Measurements from ENCODE around the gene HSPB1. TPM values are rescaled to one million over a fixed set of nuclear protein-coding genes. Genes with fewer than 3 reads are reported as not detected.

The HSPB1 gene
- total and polyA plus RNA-seq, 2 donors (not counting 1 experiment from before 2014, with no cell fraction given) = 34.0 to 343 TPM

DNA sequence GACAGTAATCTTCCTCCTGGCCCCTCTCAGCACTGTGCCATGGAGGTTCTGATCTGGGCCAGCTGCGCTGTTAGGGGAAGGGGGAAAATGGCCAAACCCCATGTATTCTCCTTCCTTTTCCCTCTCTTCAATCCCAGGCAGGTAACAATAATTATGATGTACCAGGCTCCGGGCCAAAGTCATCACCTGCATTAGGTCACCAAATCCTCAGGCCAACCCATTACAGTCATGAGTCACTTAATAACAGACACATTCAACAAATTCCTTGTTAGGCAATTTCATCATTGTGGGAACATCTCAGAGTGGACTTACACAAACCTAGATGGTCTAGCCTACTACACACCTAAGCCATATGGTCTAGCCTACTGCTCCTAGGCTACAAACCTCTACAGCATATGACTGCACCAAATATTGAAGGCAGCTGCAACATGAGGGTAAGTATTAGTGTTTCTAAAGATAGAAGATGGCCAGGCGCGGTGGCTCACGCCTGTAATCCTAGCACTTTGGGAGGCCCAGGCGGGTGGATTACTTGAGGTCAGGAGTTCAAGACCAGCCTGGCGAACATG lies 2.2 kb upstream of the HSPB1 start:
- DNase-seq (no peak), ATAC-seq (ENCODE audit: low read depth) (no peak)
- H3K4me2 ChIP-seq (replicated peaks; ENCODE audit: low read depth, low read length, poor library complexity, severe bottlenecking) = no peak overlapping the region
- no peak overlapping the region for H3K27ac ChIP-seq (ENCODE audit: low read length in 2 of 2)
- H2AFZ ChIP-seq (ENCODE audit: insufficient read depth, low read depth, low read length, poor library complexity, severe bottlenecking) = no peak overlapping the region
- no peak overlapping the region for H3K9ac ChIP-seq (ENCODE audit: low read length)
- no peak overlapping the region for H3K4me3 Mint-ChIP-seq
- peaks cover 0 to 6% (median 0%) of the 10 kb centered on the region in 3 donors for H3K9me3 ChIP-seq (ENCODE audit: control extremely low read depth in 1 of 3, control insufficient read depth in 2 of 3, insufficient read depth in 1 of 3, low read length in 2 of 3)
- peaks cover 15% of the 10 kb centered on the region for H3K4me1 Mint-ChIP-seq
- WGBS (ENCODE audit: insufficient coverage) = 90% methylated on average over 2 of the region's 7 CpGs
- H3K27me3 Mint-ChIP-seq = no peaks in the 10 kb centered on the region
- no peak overlapping the region for H3K4me3 ChIP-seq (ENCODE audit: control extremely low read depth in 1 of 5, extremely low read depth in 1 of 5, insufficient read depth in 1 of 5, low read depth in 2 of 5, low read length in 4 of 5)
- H3K27me3 ChIP-seq (replicated peaks in 1 of 4; ENCODE audit: control extremely low read depth in 1 of 4, control insufficient read depth in 3 of 4, insufficient read depth in 4 of 4, low read length in 3 of 4) = no peaks in the 10 kb centered on the region
- intact Hi-C loops (cut with micrococcal nuclease) = no loop called here
- CTCF ChIA-PET = interaction anchor here (1.3 kb wide), 1 partner anchor 14 kb away, joined by 3 read pairs; no protein-coding TSS in a partner anchor
- peak overlapping the region; percentile 62 for H3K27ac Mint-ChIP-seq
- no peaks in the 10 kb centered on the region for H3K9me3 Mint-ChIP-seq (ENCODE audit: insufficient read depth)
- H3K4me1 ChIP-seq (ENCODE audit: control insufficient read depth in 2 of 2, insufficient read depth in 2 of 2, low read length in 2 of 2) = peaks cover 10 to 21% of the 10 kb centered on the region in 2 donors
- no peaks in the 10 kb centered on the region for H4K20me1 ChIP-seq (ENCODE audit: control insufficient read depth, insufficient read depth, low read length, poor library complexity, severe bottlenecking)
- no peaks in the 10 kb centered on the region for H3K79me2 ChIP-seq (ENCODE audit: control insufficient read depth, insufficient read depth, low read length)
- POLR2A ChIA-PET = no interaction called here
- no peak for TF ChIP-seq EZH2 (IDR thresholded peaks at IDR 0.05; ENCODE audit: borderline replicate concordance, insufficient read depth, low read depth, low read length, poor library complexity, severe bottlenecking)
- TF ChIP-seq, protein P1, sequence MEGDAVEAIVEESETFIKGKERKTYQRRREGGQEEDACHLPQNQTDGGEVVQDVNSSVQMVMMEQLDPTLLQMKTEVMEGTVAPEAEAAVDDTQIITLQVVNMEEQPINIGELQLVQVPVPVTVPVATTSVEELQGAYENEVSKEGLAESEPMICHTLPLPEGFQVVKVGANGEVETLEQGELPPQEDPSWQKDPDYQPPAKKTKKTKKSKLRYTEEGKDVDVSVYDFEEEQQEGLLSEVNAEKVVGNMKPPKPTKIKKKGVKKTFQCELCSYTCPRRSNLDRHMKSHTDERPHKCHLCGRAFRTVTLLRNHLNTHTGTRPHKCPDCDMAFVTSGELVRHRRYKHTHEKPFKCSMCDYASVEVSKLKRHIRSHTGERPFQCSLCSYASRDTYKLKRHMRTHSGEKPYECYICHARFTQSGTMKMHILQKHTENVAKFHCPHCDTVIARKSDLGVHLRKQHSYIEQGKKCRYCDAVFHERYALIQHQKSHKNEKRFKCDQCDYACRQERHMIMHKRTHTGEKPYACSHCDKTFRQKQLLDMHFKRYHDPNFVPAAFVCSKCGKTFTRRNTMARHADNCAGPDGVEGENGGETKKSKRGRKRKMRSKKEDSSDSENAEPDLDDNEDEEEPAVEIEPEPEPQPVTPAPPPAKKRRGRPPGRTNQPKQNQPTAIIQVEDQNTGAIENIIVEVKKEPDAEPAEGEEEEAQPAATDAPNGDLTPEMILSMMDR (IDR thresholded peaks at IDR 0.05) = no peak
- no peaks in the 10 kb centered on the region for H3K36me3 ChIP-seq (replicated peaks in 1 of 2; ENCODE audit: control extremely low read depth in 1 of 2, control insufficient read depth in 1 of 2, extremely low read depth in 1 of 2, insufficient read depth in 2 of 2, low read length in 1 of 2)

DNA sequence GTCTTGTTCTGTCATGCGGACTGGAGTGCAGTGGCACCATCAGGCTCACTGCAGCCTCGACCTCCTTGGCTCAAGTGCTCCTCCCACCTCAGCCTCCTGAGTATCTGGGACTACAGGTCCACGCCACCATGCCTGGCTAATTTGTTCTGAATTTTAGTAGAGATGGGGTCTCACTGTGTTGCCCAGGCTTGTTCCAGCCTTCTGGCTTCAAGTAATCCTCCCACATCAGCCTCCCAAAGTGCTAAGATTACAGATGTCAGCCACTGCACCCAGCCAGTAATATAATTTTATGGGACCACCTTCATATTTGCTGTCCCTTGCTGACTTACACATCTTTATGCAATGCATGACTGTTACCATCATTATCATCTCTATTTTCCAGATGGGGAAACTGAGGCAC lies 1.5 kb upstream of the HSPB1 start:
- peaks cover 15% of the 10 kb centered on the region for H3K4me1 Mint-ChIP-seq
- H3K4me1 ChIP-seq (ENCODE audit: control insufficient read depth in 2 of 2, insufficient read depth in 2 of 2, low read length in 2 of 2) = peaks cover 10 to 21% of the 10 kb centered on the region in 2 donors
- ATAC-seq (ENCODE audit: low read depth) (no peak), DNase-seq (no peak)
- H3K9ac ChIP-seq (ENCODE audit: low read length) = no peak overlapping the region
- H4K20me1 ChIP-seq (ENCODE audit: control insufficient read depth, insufficient read depth, low read length, poor library complexity, severe bottlenecking) = no peaks in the 10 kb centered on the region
- no peak for TF ChIP-seq EZH2 (IDR thresholded peaks at IDR 0.05; ENCODE audit: borderline replicate concordance, insufficient read depth, low read depth, low read length, poor library complexity, severe bottlenecking)
- TF ChIP-seq, protein P1 (IDR thresholded peaks at IDR 0.05) = no peak
- no peak overlapping the region for H3K4me2 ChIP-seq (replicated peaks; ENCODE audit: low read depth, low read length, poor library complexity, severe bottlenecking)
- H3K4me3 ChIP-seq (ENCODE audit: control extremely low read depth in 1 of 5, extremely low read depth in 1 of 5, insufficient read depth in 1 of 5, low read depth in 2 of 5, low read length in 4 of 5) = no peak overlapping the region
- CTCF ChIA-PET = interaction anchor here (5.5 kb wide), 1 partner anchor 10 kb away, joined by 31 read pairs; no protein-coding TSS in a partner anchor
- intact Hi-C loops (cut with micrococcal nuclease) = no loop called here
- H3K4me3 Mint-ChIP-seq = peak overlapping the region; percentile 42
- no peak overlapping the region for H2AFZ ChIP-seq (ENCODE audit: insufficient read depth, low read depth, low read length, poor library complexity, severe bottlenecking)
- H3K27ac Mint-ChIP-seq = no peak overlapping the region
- POLR2A ChIA-PET = no interaction called here
- no peaks in the 10 kb centered on the region for H3K79me2 ChIP-seq (ENCODE audit: control insufficient read depth, insufficient read depth, low read length)
- no peaks in the 10 kb centered on the region for H3K36me3 ChIP-seq (replicated peaks in 1 of 2; ENCODE audit: control extremely low read depth in 1 of 2, control insufficient read depth in 1 of 2, extremely low read depth in 1 of 2, insufficient read depth in 2 of 2, low read length in 1 of 2)
- no peak overlapping the region for H3K27ac ChIP-seq (ENCODE audit: low read length in 2 of 2)
- H3K27me3 ChIP-seq (replicated peaks in 1 of 4; ENCODE audit: control extremely low read depth in 1 of 4, control insufficient read depth in 3 of 4, insufficient read depth in 4 of 4, low read length in 3 of 4) = no peaks in the 10 kb centered on the region
- WGBS (ENCODE audit: insufficient coverage) = no CpG with 5 or more reads among the region's 3 CpGs
- H3K9me3 ChIP-seq (ENCODE audit: control extremely low read depth in 1 of 3, control insufficient read depth in 2 of 3, insufficient read depth in 1 of 3, low read length in 2 of 3) = peaks cover 0 to 6% (median 0%) of the 10 kb centered on the region in 3 donors
- no peaks in the 10 kb centered on the region for H3K27me3 Mint-ChIP-seq
- no peaks in the 10 kb centered on the region for H3K9me3 Mint-ChIP-seq (ENCODE audit: insufficient read depth)
